Measurements from ENCODE around the gene C8A. TPM values are rescaled to one million over a fixed set of nuclear protein-coding genes. Genes with fewer than 3 reads are reported as not detected.

The C8A gene
- total and polyA plus RNA-seq, 2 of the 13 experiments (the other 11 are each of a cell fraction or from before 2014, with no cell fraction given) = 10.5 to 15.0 TPM

DNA sequence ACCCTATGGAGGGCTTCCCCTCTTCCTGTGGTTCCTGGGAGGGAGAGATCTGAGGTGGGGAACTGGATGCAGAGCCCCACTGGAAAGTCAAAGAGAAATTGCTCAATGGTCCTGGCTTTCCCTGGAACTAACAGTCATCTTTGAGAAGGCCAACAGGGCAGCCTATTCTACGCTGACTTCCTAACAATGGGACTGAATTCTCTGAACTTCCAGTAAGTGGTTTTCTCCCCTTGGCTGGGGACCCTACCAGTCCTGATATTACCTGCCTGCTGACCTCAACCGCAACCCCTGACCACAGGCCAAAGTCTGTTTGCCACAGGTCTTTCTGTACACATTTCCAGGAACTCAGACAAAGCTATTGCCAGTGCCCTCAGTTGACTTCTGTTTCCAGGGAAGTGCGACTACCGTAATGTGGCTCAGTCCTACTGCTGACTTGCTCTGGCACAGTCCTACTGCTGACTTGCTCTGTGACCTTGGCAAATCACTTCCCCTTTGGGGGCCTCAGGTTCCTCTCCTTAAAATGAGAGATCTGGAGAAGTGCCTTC lies 55.9 kb downstream of the C8A start (continued):
- TF ChIP-seq PAXIP1 (CRISPR knock-in tag; conservative IDR thresholded peaks at IDR 0.05) = peak; percentile 97
- peak; percentile 99 for TF ChIP-seq MED1 (CRISPR knock-in tag; IDR thresholded peaks at IDR 0.05)
- peak; percentile 96 for TF ChIP-seq MTA1 (CRISPR knock-in tag; IDR thresholded peaks at IDR 0.05; ENCODE audit: borderline replicate concordance)
- TF ChIP-seq ZNF557 (CRISPR knock-in tag; IDR thresholded peaks at IDR 0.05) = peak; percentile 58; the same call in 1 of the 2 replicates
- TF ChIP-seq, protein P1, sequence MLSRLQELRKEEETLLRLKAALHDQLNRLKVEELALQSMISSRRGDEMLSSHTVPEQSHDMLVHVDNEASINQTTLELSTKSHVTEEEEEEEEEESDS (CRISPR knock-in tag; IDR thresholded peaks at IDR 0.05; ENCODE audit: borderline replicate concordance) = 0 out of 2 replicates have a peak, but pooled peaks have one; percentile 34
- TF ChIP-seq RFX3 (CRISPR knock-in tag; IDR thresholded peaks at IDR 0.05) = no peak; the same call in 1 of the 2 replicates
- peak; percentile 94 for TF ChIP-seq ZMYM4 (CRISPR knock-in tag; IDR thresholded peaks at IDR 0.05)
- peak; percentile 95 for TF ChIP-seq ZKSCAN8 (CRISPR knock-in tag; IDR thresholded peaks at IDR 0.05; ENCODE audit: borderline replicate concordance)
- TF ChIP-seq, protein P2, sequence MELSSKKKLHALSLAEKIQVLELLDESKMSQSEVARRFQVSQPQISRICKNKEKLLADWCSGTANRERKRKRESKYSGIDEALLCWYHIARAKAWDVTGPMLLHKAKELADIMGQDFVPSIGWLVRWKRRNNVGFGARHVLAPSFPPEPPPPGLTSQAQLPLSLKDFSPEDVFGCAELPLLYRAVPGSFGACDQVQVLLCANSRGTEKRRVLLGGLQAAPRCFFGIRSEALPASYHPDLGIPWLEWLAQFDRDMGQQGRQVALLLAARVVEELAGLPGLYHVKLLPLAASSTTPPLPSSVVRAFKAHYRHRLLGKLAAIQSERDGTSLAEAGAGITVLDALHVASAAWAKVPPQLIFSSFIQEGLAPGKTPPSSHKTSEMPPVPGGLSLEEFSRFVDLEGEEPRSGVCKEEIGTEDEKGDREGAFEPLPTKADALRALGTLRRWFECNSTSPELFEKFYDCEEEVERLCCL (CRISPR knock-in tag; IDR thresholded peaks at IDR 0.05; ENCODE audit: borderline replicate concordance) = no peak
- TF ChIP-seq ZFP90 (CRISPR knock-in tag; IDR thresholded peaks at IDR 0.05; ENCODE audit: borderline replicate concordance) = peak; percentile 87; the same call in 1 of the 2 replicates
- no peak for TF ChIP-seq ATM (IDR thresholded peaks at IDR 0.05; ENCODE audit: borderline replicate concordance)
- peak; percentile 46; the same call in 1 of the 2 replicates for TF ChIP-seq CREB1 (IDR thresholded peaks at IDR 0.05)
- TF ChIP-seq CREB1 (CRISPR knock-in tag; IDR thresholded peaks at IDR 0.05) = peak; percentile 88
- no peak for TF ChIP-seq ZNF891 (CRISPR knock-in tag; IDR thresholded peaks at IDR 0.05)
- TF ChIP-seq, protein P3, sequence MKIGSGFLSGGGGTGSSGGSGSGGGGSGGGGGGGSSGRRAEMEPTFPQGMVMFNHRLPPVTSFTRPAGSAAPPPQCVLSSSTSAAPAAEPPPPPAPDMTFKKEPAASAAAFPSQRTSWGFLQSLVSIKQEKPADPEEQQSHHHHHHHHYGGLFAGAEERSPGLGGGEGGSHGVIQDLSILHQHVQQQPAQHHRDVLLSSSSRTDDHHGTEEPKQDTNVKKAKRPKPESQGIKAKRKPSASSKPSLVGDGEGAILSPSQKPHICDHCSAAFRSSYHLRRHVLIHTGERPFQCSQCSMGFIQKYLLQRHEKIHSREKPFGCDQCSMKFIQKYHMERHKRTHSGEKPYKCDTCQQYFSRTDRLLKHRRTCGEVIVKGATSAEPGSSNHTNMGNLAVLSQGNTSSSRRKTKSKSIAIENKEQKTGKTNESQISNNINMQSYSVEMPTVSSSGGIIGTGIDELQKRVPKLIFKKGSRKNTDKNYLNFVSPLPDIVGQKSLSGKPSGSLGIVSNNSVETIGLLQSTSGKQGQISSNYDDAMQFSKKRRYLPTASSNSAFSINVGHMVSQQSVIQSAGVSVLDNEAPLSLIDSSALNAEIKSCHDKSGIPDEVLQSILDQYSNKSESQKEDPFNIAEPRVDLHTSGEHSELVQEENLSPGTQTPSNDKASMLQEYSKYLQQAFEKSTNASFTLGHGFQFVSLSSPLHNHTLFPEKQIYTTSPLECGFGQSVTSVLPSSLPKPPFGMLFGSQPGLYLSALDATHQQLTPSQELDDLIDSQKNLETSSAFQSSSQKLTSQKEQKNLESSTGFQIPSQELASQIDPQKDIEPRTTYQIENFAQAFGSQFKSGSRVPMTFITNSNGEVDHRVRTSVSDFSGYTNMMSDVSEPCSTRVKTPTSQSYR (CRISPR knock-in tag; IDR thresholded peaks at IDR 0.05; ENCODE audit: borderline replicate concordance) = peak; percentile 80; the same call in 1 of the 2 replicates
- no peak for TF ChIP-seq ELF4 (CRISPR knock-in tag; IDR thresholded peaks at IDR 0.05; ENCODE audit: borderline replicate concordance)
- no peak for TF ChIP-seq IKZF1 (IDR thresholded peaks at IDR 0.05)
- TF ChIP-seq ZSCAN31 (CRISPR knock-in tag; IDR thresholded peaks at IDR 0.05; ENCODE audit: low read depth) = peak; percentile 65; the same call in 1 of the 2 replicates
- TF ChIP-seq, protein P4, sequence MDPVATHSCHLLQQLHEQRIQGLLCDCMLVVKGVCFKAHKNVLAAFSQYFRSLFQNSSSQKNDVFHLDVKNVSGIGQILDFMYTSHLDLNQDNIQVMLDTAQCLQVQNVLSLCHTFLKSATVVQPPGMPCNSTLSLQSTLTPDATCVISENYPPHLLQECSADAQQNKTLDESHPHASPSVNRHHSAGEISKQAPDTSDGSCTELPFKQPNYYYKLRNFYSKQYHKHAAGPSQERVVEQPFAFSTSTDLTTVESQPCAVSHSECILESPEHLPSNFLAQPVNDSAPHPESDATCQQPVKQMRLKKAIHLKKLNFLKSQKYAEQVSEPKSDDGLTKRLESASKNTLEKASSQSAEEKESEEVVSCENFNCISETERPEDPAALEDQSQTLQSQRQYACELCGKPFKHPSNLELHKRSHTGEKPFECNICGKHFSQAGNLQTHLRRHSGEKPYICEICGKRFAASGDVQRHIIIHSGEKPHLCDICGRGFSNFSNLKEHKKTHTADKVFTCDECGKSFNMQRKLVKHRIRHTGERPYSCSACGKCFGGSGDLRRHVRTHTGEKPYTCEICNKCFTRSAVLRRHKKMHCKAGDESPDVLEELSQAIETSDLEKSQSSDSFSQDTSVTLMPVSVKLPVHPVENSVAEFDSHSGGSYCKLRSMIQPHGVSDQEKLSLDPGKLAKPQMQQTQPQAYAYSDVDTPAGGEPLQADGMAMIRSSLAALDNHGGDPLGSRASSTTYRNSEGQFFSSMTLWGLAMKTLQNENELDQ (CRISPR knock-in tag; IDR thresholded peaks at IDR 0.05; ENCODE audit: borderline replicate concordance) = no peak
- no peak for TF ChIP-seq SMARCE1 (IDR thresholded peaks at IDR 0.05; ENCODE audit: borderline replicate concordance)
- no peak for TF ChIP-seq ZNF7 (CRISPR knock-in tag; IDR thresholded peaks at IDR 0.05)

All from HepG2 (cell line).